NAMALWA (cell line): Measurements from ENCODE around the gene IKBKE.

ENCODE experiments used
- DNase-seq: peaks from one replicate; pipeline ENCODE4 v3.0.0-alpha.2; 2015; ENCODE audit warnings: low spot score

The IKBKE gene

GRCh38 chr1:206541236-206541833, 71.1 kb downstream of the IKBKE start:
- DNase-seq, result no peak

- peak; percentile 85 for DNase-seq
Measured at GRCh38 chr1:206544562-206545257, 74.4 kb downstream of the IKBKE start.

- DNase-seq, result no peak
Measured at GRCh38 chr1:206545351-206545750, 75.1 kb downstream of the IKBKE start.
